ENCODE results near the gene XAF1. TPM values are rescaled to one million over a fixed set of nuclear protein-coding genes. Genes with fewer than 3 reads are reported as not detected.

Gene XAF1
- total RNA-seq, 1 experiment from 2014 or later: 0.20 TPM

DNA sequence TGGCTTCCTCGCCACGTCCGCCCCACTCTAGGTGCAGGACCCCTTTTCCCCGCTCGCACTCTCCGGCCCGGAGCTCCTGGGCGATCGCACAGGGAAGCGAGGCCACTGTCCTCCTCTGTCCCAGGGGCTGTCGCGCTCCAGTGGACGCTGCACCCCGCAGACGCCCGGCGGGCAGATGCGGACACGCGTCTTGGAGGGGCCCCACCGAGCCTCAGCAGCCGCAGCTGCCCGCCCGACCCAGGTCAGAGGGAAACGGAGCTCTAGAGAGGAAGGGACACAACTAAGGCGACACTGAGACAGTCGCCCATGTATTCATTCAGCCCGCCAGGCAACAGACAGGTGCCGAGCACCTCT is 42.0 kb upstream of the XAF1 start (continued):
- TF ChIP-seq, protein P1, sequence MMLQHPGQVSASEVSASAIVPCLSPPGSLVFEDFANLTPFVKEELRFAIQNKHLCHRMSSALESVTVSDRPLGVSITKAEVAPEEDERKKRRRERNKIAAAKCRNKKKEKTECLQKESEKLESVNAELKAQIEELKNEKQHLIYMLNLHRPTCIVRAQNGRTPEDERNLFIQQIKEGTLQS (CRISPR knock-in tag; conservative IDR thresholded peaks at IDR 0.05): no peak
- TF ChIP-seq JAZF1 (CRISPR knock-in tag; IDR thresholded peaks at IDR 0.05) (no peak), ZNF263 (CRISPR knock-in tag; IDR thresholded peaks at IDR 0.05; ENCODE audit: low read depth) (no peak), NFYB (CRISPR knock-in tag; conservative IDR thresholded peaks at IDR 0.05; ENCODE audit: low read depth) (0 out of 2 replicates have a peak, but pooled peaks have one; percentile 16), NR2C2 (CRISPR knock-in tag; IDR thresholded peaks at IDR 0.05) (no peak), RORB (CRISPR knock-in tag; IDR thresholded peaks at IDR 0.05) (no peak)
- TF ChIP-seq, protein P2, sequence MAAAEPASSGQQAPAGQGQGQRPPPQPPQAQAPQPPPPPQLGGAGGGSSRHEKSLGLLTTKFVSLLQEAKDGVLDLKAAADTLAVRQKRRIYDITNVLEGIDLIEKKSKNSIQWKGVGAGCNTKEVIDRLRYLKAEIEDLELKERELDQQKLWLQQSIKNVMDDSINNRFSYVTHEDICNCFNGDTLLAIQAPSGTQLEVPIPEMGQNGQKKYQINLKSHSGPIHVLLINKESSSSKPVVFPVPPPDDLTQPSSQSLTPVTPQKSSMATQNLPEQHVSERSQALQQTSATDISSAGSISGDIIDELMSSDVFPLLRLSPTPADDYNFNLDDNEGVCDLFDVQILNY (CRISPR knock-in tag; IDR thresholded peaks at IDR 0.05): no peak
- TF ChIP-seq, protein P3, sequence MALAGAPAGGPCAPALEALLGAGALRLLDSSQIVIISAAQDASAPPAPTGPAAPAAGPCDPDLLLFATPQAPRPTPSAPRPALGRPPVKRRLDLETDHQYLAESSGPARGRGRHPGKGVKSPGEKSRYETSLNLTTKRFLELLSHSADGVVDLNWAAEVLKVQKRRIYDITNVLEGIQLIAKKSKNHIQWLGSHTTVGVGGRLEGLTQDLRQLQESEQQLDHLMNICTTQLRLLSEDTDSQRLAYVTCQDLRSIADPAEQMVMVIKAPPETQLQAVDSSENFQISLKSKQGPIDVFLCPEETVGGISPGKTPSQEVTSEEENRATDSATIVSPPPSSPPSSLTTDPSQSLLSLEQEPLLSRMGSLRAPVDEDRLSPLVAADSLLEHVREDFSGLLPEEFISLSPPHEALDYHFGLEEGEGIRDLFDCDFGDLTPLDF (CRISPR knock-in tag; IDR thresholded peaks at IDR 0.05): no peak

DNA sequence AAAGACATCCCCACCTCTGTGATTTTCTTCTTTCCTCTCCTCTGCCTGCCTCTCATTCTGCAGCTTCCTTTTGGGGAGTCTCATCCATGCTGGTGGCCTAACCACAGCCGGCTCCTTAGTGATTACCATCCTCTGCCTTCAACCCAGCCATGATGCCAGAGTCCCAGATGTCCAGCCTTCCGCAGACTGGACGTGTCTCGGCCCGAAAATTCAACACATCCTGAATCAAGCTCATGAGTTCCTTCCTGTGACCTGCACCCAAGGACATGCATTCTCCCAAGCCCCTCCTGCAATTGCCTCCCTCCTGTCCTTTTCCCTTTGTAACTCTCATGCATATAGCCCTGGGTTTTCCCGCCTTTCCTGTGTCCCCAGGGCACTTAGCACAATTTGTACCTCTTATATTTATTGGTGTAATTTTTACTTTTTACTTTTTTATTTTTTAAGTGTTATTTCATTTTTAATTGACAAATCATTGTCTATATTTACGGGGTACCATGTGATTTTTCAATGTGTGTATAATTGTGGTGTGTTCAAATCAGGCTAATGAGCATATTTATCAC is 41.5 kb upstream of the XAF1 start:
- peaks cover 65% of the 10 kb centered on the region for H3K27me3 Mint-ChIP-seq (ENCODE audit: low read depth)
- H3K4me1 Mint-ChIP-seq: peaks cover 21% of the 10 kb centered on the region

DNA sequence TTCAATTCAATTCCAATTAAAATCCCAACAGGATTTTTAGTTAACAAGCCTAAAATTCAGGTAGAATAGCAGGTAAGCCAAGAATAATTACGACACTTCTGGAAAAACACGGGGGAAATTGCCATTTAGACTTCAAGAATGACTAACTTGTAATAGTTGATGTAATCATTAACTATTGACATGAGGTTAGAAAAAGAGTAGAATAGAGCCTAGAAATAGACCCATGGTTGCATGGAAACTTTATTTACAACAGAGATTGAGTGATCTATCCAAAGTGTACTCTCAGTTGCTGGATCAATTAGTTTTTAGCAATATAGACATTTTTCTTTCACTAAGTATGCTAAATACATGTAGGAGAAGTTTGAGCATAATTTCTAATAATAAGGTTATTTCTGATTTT is 39.1 kb upstream of the XAF1 start:
- no peak for DNase-seq (ENCODE audit: low spot score)
- Mint-ChIP-seq H3K27ac (no peak overlapping the region), H3K4me1 (peaks cover 15% of the 10 kb centered on the region), H3K27me3 (ENCODE audit: low read depth) (peaks cover 70% of the 10 kb centered on the region), H3K9me3 (peaks cover 30% of the 10 kb centered on the region), H3K36me3 (peaks cover 12% of the 10 kb centered on the region), H3K4me3 (no peak overlapping the region)
- POLR2A ChIA-PET: no interaction called here
- CTCF ChIA-PET: no interaction called here
- no peak for ATAC-seq
- TF ChIP-seq FOXK1 (CRISPR knock-in tag; IDR thresholded peaks at IDR 0.05): no peak
- TF ChIP-seq NFE2L1 (CRISPR knock-in tag; IDR thresholded peaks at IDR 0.05): no peak
- no peak for TF ChIP-seq ETV6 (CRISPR knock-in tag; IDR thresholded peaks at IDR 0.05)
- TF ChIP-seq, protein P4, sequence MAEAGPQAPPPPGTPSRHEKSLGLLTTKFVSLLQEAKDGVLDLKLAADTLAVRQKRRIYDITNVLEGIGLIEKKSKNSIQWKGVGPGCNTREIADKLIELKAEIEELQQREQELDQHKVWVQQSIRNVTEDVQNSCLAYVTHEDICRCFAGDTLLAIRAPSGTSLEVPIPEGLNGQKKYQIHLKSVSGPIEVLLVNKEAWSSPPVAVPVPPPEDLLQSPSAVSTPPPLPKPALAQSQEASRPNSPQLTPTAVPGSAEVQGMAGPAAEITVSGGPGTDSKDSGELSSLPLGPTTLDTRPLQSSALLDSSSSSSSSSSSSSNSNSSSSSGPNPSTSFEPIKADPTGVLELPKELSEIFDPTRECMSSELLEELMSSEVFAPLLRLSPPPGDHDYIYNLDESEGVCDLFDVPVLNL (CRISPR knock-in tag; IDR thresholded peaks at IDR 0.05; ENCODE audit: borderline replicate concordance, low read depth): no peak
- TF ChIP-seq, protein P5, sequence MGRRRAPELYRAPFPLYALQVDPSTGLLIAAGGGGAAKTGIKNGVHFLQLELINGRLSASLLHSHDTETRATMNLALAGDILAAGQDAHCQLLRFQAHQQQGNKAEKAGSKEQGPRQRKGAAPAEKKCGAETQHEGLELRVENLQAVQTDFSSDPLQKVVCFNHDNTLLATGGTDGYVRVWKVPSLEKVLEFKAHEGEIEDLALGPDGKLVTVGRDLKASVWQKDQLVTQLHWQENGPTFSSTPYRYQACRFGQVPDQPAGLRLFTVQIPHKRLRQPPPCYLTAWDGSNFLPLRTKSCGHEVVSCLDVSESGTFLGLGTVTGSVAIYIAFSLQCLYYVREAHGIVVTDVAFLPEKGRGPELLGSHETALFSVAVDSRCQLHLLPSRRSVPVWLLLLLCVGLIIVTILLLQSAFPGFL (CRISPR knock-in tag; IDR thresholded peaks at IDR 0.05; ENCODE audit: borderline replicate concordance): no peak
- no peak for TF ChIP-seq GABPB1 (CRISPR knock-in tag; IDR thresholded peaks at IDR 0.05)
- TF ChIP-seq, protein P6, sequence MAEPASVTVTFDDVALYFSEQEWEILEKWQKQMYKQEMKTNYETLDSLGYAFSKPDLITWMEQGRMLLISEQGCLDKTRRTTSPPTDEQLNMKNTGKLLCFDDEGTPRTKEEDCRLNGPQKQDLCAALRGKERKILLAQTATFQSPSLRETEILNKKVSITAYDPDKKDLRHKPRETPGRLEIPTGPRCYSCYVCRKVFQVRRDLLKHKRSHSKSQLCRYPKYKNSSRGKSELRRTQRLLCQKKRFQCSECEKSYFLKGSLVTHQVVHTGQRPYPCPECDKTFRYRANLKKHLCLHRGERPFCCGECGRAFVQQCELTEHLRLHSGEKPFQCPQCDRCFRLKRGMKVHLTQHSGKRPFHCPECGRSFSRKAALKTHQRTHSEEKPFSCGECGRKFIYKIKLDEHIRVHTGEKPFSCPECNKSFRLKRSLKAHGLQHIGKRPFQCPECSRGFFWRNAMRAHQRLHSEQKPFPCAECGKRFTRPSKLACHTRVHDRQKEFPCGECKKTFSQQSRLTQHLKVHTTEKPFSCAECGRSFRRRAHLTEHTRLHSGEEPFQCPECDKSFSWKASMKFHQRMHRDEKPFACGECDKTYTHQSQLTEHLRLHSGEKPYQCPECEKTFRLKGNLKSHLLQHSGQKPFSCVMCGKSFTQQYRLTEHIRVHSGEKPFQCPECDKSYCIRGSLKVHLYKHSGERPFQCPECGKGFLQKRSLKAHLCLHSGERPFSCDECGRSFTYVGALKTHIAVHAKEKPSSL (CRISPR knock-in tag; conservative IDR thresholded peaks at IDR 0.05): no peak
- TF ChIP-seq, protein P7, sequence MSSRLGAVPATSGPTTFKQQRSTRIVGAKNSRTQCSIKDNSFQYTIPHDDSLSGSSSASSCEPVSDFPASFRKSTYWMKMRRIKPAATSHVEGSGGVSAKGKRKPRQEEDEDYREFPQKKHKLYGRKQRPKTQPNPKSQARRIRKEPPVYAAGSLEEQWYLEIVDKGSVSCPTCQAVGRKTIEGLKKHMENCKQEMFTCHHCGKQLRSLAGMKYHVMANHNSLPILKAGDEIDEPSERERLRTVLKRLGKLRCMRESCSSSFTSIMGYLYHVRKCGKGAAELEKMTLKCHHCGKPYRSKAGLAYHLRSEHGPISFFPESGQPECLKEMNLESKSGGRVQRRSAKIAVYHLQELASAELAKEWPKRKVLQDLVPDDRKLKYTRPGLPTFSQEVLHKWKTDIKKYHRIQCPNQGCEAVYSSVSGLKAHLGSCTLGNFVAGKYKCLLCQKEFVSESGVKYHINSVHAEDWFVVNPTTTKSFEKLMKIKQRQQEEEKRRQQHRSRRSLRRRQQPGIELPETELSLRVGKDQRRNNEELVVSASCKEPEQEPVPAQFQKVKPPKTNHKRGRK (CRISPR knock-in tag; IDR thresholded peaks at IDR 0.05; ENCODE audit: borderline replicate concordance): no peak

More for the DNA sequence above, 41.5 kb upstream of the XAF1 start:
- no peak for TF ChIP-seq ZNF416 (CRISPR knock-in tag; IDR thresholded peaks at IDR 0.05)
- TF ChIP-seq, protein P8, sequence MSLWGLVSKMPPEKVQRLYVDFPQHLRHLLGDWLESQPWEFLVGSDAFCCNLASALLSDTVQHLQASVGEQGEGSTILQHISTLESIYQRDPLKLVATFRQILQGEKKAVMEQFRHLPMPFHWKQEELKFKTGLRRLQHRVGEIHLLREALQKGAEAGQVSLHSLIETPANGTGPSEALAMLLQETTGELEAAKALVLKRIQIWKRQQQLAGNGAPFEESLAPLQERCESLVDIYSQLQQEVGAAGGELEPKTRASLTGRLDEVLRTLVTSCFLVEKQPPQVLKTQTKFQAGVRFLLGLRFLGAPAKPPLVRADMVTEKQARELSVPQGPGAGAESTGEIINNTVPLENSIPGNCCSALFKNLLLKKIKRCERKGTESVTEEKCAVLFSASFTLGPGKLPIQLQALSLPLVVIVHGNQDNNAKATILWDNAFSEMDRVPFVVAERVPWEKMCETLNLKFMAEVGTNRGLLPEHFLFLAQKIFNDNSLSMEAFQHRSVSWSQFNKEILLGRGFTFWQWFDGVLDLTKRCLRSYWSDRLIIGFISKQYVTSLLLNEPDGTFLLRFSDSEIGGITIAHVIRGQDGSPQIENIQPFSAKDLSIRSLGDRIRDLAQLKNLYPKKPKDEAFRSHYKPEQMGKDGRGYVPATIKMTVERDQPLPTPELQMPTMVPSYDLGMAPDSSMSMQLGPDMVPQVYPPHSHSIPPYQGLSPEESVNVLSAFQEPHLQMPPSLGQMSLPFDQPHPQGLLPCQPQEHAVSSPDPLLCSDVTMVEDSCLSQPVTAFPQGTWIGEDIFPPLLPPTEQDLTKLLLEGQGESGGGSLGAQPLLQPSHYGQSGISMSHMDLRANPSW (CRISPR knock-in tag; conservative IDR thresholded peaks at IDR 0.05; ENCODE audit: low read depth): no peak
- TF ChIP-seq MYBL2 (CRISPR knock-in tag; IDR thresholded peaks at IDR 0.05): no peak
- DNase-seq (ENCODE audit: low spot score): no peak
- ATAC-seq: no peak
- Mint-ChIP-seq H3K4me3 (peak overlapping the region; percentile 92), H3K9me3 (peaks cover 30% of the 10 kb centered on the region), H3K27ac (no peak overlapping the region), H3K36me3 (peaks cover 12% of the 10 kb centered on the region)
- ChIA-PET CTCF (interaction anchor here (0.8 to 4.9 kb wide), 8 partner anchors 13 to 290 kb away, joined by 3 to 104 read pairs (median 16); no protein-coding TSS in a partner anchor), POLR2A (interaction anchor here (1.0 kb wide), 1 partner anchor 38 kb away, joined by 3 read pairs; no protein-coding TSS in a partner anchor)
